ENCODE data around the gene TULP3.

The TULP3 gene

GRCh38 chr12:2974560-2974971 lies 83.9 kb downstream of the TULP3 start:
- DNase-seq = no peak

GRCh38 chr12:2976581-2976996 lies 85.9 kb downstream of the TULP3 start:
- DNase-seq = no peak

GRCh38 chr12:2977776-2978175 lies 87.1 kb downstream of the TULP3 start:
- DNase-seq = no peak

- DNase-seq = no peak
Observed at GRCh38 chr12:2979806-2980205, 89.1 kb downstream of the TULP3 start.

GRCh38 chr12:2980630-2981029 lies 89.9 kb downstream of the TULP3 start:
- DNase-seq = no peak

DNA sequence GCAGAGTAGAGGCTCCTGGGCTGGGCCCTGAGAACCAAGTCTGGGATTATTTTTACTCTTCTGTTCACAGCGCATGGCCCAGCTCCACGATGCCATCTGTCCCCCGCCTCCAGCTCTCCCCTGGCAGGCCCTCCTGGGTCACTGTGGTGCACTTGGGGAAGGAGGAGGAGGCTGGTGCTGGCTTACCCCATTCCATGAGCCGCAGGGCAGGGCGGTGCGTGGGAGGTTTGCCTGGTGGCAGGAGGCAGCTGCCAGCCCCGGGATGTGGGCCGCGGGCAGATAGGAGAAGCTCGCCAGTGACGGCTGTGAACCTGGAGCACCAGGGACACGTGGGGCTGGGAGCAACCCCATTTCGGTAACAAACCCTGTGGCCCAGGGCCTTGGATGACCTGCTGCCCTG lies 91.7 kb downstream of the TULP3 start:
- no peak for DNase-seq

- no peak for DNase-seq
Observed at GRCh38 chr12:2984249-2984648, 93.6 kb downstream of the TULP3 start.

DNA sequence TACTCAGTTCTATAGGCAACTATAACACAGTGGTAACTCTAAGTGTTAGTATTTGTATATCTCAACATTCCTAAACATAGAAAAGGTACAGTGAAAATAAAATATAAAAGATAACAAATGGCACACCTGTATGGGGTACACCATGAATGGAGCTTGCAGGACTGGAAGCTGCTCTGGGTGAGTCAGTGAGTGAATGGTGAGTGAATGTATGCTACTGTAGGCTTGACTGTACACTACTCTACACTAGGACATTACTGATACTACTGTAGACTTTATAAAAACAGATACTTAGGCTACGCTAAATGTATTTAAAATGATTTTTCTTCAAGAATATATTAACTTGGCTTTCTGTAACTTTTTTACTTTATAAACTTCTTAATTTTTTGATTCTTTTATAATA lies 94.0 kb downstream of the TULP3 start:
- no peak for DNase-seq

- DNase-seq = no peak
Observed at GRCh38 chr12:2986876-2987275, 96.2 kb downstream of the TULP3 start.

GRCh38 chr12:2988494-2988893 lies 97.8 kb downstream of the TULP3 start:
- no peak for DNase-seq

Data from activated CD8-positive, alpha-beta memory T cell treated with anti-CD3 and anti-CD28 coated beads for 24 hours (primary cell).